Transverse colon (tissue), 4 donors: ENCODE measurements around the gene KRT23. TPM values are rescaled to one million over a fixed set of nuclear protein-coding genes. Genes with fewer than 3 reads are reported as not detected.

Source experiments
- total RNA-seq, 4 donors: library from RNA; depleted of rRNA; stranded (reverse); fragments of >200 nt; gene quantifications; one replicate each; pipeline ENCODE4 v1.1.0, GENCODE V29; 2016

Gene KRT23
- total RNA-seq, 4 donors from 2014 or later = 1.1 to 2.5 TPM; not detected in 2

Other genes with a start within 250 kb of the KRT23 start
- gene KRT24, start 233.9 kb downstream of the KRT23 start, total RNA-seq = 10 to 100 TPM in 1 of 4 donors, 1 to 10 TPM in 1, under 1 TPM in 1, not detected in 1; 0.64 to 13.5 (median 4.9) TPM
- gene KRT25, start 182.3 kb downstream of the KRT23 start, total RNA-seq = not detected
- gene KRT26, start 165.4 kb downstream of the KRT23 start, total RNA-seq = not detected
- 1 to 10 TPM in 1 of 4 donors, not detected in 3; 1.1 TPM for gene KRT27, start 155.1 kb downstream of the KRT23 start, total RNA-seq
- not detected for gene KRT28, start 137.7 kb downstream of the KRT23 start, total RNA-seq
- gene KRT10, start 115.0 kb downstream of the KRT23 start, total RNA-seq = 10 to 100 TPM in 2 of 4 donors, 1 to 10 TPM in 1, not detected in 1; 2.2 to 12.7 (median 11.7) TPM
- gene KRT12, start 70.4 kb downstream of the KRT23 start, total RNA-seq = 10 to 100 TPM in 1 of 4 donors, 1 to 10 TPM in 1, under 1 TPM in 1, not detected in 1; 0.40 to 20.0 (median 3.8) TPM
- 100 to 1,000 TPM; 207 to 797 (median 735) TPM for gene KRT20, start 52.4 kb downstream of the KRT23 start, total RNA-seq
- not detected for gene KRT39, start 29.3 kb upstream of the KRT23 start, total RNA-seq
- gene KRT40, start 46.7 kb upstream of the KRT23 start, total RNA-seq = under 1 TPM in 1 of 4 donors, not detected in 3; 0.48 TPM
- not detected for gene KRTAP3-3, start 56.5 kb upstream of the KRT23 start, total RNA-seq
- not detected for gene KRTAP3-2, start 62.3 kb upstream of the KRT23 start, total RNA-seq
- not detected for gene KRTAP3-1, start 71.5 kb upstream of the KRT23 start, total RNA-seq
- not detected for gene KRTAP1-5, start 89.6 kb upstream of the KRT23 start, total RNA-seq
- not detected for gene KRTAP1-4, start 92.5 kb upstream of the KRT23 start, total RNA-seq
- not detected for gene KRTAP1-3, start 97.2 kb upstream of the KRT23 start, total RNA-seq
- gene KRTAP1-1, start 103.8 kb upstream of the KRT23 start, total RNA-seq = not detected
- gene KRTAP2-1, start 109.7 kb upstream of the KRT23 start, total RNA-seq = not detected
- gene KRTAP2-2, start 117.6 kb upstream of the KRT23 start, total RNA-seq = not detected
- gene KRTAP2-3, start 122.5 kb upstream of the KRT23 start, total RNA-seq = not detected
- not detected for gene KRTAP2-4, start 128.2 kb upstream of the KRT23 start, total RNA-seq
- gene KRTAP4-7, start 146.5 kb upstream of the KRT23 start, total RNA-seq = not detected
- not detected for gene KRTAP4-8, start 160.5 kb upstream of the KRT23 start, total RNA-seq
- gene KRTAP4-16, start 164.6 kb upstream of the KRT23 start, total RNA-seq = not detected
- gene KRTAP4-9, start 167.7 kb upstream of the KRT23 start, total RNA-seq = not detected
- not detected for gene KRTAP4-11, start 180.7 kb upstream of the KRT23 start, total RNA-seq
- not detected for gene KRTAP4-12, start 186.5 kb upstream of the KRT23 start, total RNA-seq
- gene KRTAP4-6, start 202.9 kb upstream of the KRT23 start, total RNA-seq = not detected
- not detected for gene KRTAP4-5, start 212.2 kb upstream of the KRT23 start, total RNA-seq
- not detected for gene KRTAP4-4, start 223.1 kb upstream of the KRT23 start, total RNA-seq
- not detected for gene KRTAP4-3, start 230.6 kb upstream of the KRT23 start, total RNA-seq
- gene KRTAP4-2, start 240.6 kb upstream of the KRT23 start, total RNA-seq = not detected
- under 1 TPM in 1 of 4 donors, not detected in 3; 0.82 TPM for gene KRTAP4-1, start 247.3 kb upstream of the KRT23 start, total RNA-seq